Gastroesophageal sphincter (tissue), 3 donors: Measurements from ENCODE around the gene C7orf33.

Experiments
- CTCF ChIP-seq, 4 experiments: fragments of 200-600 bp in 2 of 4; fragments of 450-650 bp in 2 of 4; sonication (generic) in 1 of 4; IDR thresholded peaks; one replicate each; pipeline ENCODE4 v1.5.1; 2017 to 2019; ENCODE audit warnings: antibody characterized with exemption in 4 of 4, mild to moderate bottlenecking in 2 of 4, moderate library complexity in 2 of 4
- EP300 ChIP-seq: sonication (generic); formaldehyde crosslinking; IDR thresholded peaks from one replicate; pipeline ENCODE4 v1.6.1; 2017; ENCODE audit warnings: antibody characterized with exemption, mild to moderate bottlenecking
- POLR2AphosphoS5 ChIP-seq: sonication (generic); formaldehyde crosslinking; IDR thresholded peaks from one replicate; pipeline ENCODE4 v1.6.1; 2017; ENCODE audit warnings: antibody characterized with exemption

- TF ChIP-seq CTCF (IDR thresholded peaks at IDR 0.05) (no peak), EP300 (no peak), POLR2AphosphoS5 (no peak)
Measured at GRCh38 chr7:148609045-148609725, 18.6 kb downstream of the C7orf33 start.
